HG02981 (cell line): ENCODE results near the gene PLEKHA1.

Source experiments
- ATAC-seq: cut with Tn5 transposase; IDR thresholded peaks from one replicate; pipeline ENCODE4 v1.9.1; 2021; ENCODE audit warnings: mild to moderate bottlenecking, moderate library complexity; ENCODE audit not compliant: unreplicated experiment

PLEKHA1 gene

GRCh38 chr10:122375679-122376160 lies 1.2 kb downstream of the PLEKHA1 start:
- no peak for ATAC-seq

DNA sequence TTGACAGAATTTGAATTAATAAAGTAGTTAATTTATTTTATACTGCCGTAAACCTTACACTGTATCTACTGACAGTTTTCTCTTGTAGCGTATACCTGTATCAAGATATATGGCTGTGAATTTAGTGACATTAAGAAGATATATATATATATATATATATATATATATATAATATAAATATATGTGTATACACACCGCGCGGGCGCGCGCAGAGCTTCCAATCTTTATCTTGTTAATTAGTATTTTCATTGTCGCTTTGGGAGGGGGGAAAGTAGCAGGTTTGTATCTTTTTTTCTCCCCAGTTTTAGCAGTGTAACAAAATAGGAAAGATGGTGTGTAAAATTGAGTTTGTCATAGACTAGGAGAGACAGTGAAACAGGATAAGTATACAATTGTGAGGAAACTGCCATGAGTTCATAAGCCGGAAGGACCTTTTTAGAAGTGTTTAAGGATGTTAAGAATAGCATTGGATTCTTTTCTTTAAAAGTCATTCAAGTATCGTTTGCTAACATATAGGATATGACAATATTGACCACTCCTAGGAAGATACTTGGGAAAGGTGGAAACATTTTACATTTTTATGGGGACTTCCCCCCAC lies 2.0 kb downstream of the PLEKHA1 start:
- ATAC-seq, result no peak

DNA sequence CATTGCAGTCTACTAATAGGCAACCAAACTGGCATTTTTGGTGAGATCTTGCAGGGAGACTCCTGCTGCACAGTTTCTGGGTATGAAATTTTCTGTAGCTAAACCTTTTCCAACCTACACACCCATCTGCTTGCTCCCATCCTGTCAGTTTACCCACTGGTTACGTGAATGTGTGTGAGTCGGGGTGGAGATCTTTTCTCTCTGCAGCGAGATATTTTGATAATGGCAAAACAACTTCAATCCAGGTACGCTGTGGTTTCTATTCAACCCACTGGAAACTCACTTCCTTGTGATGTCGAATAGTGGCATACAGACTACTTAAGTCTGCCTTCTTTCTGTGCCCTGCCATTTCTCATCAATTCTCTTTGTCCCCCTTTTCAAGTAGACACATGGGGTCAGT lies 4.5 kb downstream of the PLEKHA1 start:
- no peak for ATAC-seq

DNA sequence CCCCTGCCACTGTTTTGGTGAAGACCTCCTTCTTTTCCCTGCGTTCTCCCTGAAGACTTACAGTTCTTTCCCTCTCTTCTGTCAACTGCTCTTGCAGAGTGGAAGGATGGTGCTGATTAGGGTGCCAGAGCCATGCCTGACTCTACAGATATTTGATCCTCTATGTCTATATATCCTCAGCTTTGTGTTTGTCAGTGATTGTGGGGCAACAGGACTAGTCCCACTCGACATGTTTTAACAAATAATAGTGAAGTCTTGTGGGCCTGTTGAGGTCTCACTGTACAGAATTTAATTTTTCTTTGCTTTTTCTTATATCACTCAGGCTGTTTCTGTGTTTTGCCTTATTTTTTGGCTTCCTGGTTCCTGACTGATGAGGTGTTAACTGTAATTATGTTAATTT lies 5.0 kb downstream of the PLEKHA1 start:
- ATAC-seq, result no peak

GRCh38 chr10:122380703-122381102 lies 6.2 kb downstream of the PLEKHA1 start:
- ATAC-seq, result no peak

DNA sequence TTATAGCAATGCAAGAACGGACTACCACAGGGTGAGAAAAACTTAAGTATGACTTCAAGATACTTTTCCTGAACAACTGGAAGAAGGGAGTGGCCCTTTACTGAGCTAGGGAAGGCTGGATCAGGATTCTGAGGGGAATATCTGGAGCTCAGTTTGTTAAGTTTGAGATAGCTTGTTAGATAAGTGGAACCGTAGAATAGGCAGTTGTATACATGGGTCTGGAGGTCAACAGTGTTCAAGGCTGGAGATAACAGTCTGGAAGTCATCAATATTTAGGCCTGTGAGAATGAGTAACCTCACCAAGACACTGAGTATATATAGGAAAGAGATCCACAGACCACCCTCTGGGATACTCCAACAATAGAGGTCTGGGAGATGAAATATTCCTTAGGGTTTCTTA lies 7.2 kb downstream of the PLEKHA1 start:
- ATAC-seq, result no peak

- ATAC-seq, result no peak
Observed at GRCh38 chr10:122386514-122386913, 12.0 kb downstream of the PLEKHA1 start.

- ATAC-seq, result no peak
Observed at GRCh38 chr10:122387572-122387971, 13.1 kb downstream of the PLEKHA1 start.

GRCh38 chr10:122388287-122388997 lies 13.9 kb downstream of the PLEKHA1 start:
- no peak for ATAC-seq

DNA sequence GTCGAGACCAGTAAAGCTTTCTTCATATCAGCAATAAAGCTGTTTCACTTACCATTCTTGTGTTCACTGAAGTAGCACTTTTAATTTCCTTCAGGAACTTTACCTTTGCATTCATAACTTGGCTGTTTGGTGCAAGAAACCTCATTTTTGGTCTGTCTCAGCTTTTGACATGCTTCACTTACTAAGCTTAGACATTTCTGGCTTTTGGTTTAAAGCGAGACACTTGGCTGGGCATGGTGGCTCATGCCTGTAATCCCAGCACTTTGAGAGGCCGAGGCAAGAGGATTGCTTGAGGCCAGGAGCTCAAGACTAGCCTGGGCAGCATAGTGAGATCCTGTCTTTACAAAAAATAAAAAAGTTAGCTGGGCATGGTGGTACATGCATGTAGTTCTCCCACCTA lies 15.8 kb downstream of the PLEKHA1 start:
- no peak for ATAC-seq

DNA sequence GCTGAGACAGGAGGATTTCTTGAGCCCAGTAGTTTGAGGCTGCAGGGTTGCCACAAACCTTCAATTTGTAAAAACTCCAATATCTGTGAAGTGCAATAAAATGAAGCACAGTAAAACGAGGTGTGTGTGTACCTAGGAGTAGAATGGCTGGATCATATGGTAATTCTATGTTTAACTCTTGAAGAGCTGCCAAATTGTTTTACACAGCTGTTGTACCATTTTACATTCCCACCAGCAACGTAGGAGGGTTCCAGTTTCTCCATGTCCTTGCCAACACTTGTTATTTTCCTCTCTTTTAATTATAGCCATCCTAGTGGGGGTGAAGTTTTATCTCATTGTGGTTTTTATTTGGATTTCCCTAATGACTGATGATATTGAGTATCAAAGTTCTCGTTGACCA lies 16.2 kb downstream of the PLEKHA1 start:
- no peak for ATAC-seq

DNA sequence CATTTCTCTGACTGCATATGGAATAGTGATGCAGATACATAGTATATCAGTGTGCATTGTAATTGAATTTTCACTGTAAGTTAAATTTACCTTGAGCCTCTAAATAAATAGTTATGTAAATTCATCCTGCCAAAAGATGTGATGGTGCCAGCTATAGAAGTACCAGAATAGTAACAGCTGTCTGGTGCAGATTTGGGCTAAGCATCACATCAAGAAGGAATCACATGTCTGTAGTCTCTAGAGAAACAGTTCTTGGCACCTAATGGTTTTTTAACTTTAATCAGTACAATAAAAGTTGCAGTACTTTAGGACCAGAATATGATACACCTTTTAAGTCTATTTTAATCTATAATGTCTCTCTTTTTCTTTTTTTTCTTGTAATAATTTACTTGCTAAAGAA lies 17.4 kb downstream of the PLEKHA1 start:
- ATAC-seq, result no peak

- no peak for ATAC-seq
Observed at GRCh38 chr10:122392835-122393234, 18.3 kb downstream of the PLEKHA1 start.

GRCh38 chr10:122393288-122393687 lies 18.8 kb downstream of the PLEKHA1 start:
- ATAC-seq, result no peak

- ATAC-seq, result no peak
Observed at GRCh38 chr10:122402548-122403131, 28.1 kb downstream of the PLEKHA1 start.

DNA sequence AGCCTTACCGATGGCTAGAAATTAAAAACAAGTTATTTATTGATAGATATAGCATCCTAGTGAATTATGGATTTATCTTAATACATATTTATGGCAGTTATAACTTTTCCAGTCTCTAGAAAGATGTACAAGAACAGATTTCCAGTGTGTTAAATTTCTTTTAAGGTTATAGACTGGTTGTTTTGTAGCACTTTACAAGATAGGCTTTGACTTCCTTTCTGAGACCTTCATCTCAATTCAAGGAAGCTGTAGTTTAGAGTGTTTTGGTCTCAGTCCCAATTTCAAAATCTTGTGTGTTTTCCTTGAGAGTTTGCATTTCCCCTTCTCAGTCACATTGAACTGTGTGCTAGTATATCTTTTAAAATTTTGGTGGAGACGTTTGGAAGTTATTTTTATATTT lies 30.1 kb downstream of the PLEKHA1 start:
- ATAC-seq, result no peak

- ATAC-seq, result no peak
Observed at GRCh38 chr10:122407375-122408125, 33.0 kb downstream of the PLEKHA1 start.

DNA sequence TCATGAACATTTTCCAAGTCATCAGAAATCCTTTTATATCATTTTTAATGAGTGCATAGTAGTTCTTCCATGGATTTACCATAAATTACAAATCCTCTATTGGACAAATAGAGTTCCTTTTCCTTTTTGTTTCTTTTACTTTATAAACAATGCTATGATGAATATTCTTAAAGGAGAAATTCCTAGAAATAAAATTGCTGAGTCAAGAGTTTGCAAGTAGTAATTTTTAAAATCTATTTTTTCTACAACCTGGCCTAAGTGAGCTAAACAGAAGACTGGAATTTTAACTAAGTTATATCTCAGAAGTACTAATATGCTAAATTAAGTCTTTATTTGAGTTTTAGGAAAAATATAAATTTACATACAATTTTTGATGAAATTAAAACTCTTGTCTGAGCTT lies 38.8 kb downstream of the PLEKHA1 start:
- no peak for ATAC-seq

DNA sequence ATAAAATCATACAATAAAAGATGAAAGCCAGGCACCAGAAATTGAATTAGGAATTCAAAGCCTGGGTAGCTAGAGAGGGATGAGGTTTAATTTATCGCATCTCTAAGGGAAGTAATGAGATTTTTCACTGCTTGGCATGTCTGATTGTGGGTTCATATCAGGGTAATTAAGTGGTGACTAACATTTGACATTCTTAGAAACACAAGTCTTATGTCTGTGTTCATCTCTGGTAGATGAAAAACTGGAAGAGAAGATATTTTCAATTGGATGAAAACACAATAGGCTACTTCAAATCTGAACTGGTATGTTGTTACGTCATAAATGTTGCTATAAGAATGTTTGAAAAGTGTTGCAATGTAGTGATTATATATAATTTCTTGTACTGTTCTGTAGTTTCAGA lies 43.2 kb downstream of the PLEKHA1 start:
- ATAC-seq, result no peak

- no peak for ATAC-seq
Observed at GRCh38 chr10:122419016-122419415, 44.5 kb downstream of the PLEKHA1 start.

DNA sequence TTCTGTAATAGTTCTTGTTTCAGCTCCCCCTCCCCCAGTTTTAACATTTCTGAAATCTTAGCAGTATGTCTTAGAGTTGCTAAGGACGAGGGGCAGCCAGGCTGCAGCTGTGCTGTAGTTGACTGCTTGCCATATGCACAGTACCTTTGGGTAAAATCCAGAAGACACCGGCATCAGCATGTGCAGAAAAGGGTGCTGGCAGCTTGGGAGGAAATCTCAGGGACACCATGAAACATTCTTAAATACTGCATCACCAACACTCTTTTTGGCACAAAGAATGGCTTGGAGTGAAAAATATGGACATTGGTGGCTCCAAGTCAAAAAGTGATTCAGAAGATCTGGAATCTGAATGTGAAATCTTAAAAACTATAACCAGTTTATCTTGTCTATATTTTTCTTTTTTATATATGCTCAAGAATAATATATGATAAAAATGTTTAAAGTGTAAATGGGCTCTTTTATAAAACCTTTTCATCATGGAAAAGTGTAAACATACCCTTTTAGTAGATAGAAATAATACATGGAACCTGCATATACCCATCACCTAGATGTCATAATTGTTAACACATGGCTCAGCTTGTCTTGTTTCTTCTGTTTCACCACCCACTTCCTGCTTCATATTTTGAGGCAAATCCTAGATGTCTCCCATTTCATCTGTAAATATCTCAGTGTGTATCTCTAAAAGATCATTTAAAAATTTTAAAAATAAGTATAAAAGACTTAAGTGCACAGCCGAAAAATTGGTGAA lies 45.5 kb downstream of the PLEKHA1 start:
- no peak for ATAC-seq
